Cardiac fibroblast (primary cell): Measurements from ENCODE around the gene SLC17A2.

ENCODE experiments used
- DNase-seq, 2 donors: peaks; one replicate each; pipeline versions ENCODE4 v3.0.0 to v3.0.0-alpha.2; 2010; ENCODE audit warnings: low read depth in 2 of 2
- H3K4me3 ChIP-seq, 2 donors: replicated peaks in 1 of 2; 1 replicate in 1 of 2; 2 replicates in 1 of 2; pipeline ENCODE4 v1.5.1; 2011; ENCODE audit warnings: low read depth in 2 of 2, low read length in 2 of 2, mild to moderate bottlenecking in 2 of 2, moderate library complexity in 1 of 2
- CTCF ChIP-seq: IDR thresholded peaks from one replicate; pipeline ENCODE4 v1.5.1; 2011; ENCODE audit warnings: low read depth, mild to moderate bottlenecking, low read length, inconsistent platforms

The SLC17A2 gene

GRCh38 chr6:25930532-25931410 is at the start of gene SLC17A2:
Gene SLC17A2, minus strand, starts transcription at chr6:25930691. Its CDS starts 4,895 bp downstream, at chr6:25925796.
- no peak within 1 kb of the TSS for H3K4me3 ChIP-seq
- no peak for DNase-seq
- no peak for TF ChIP-seq CTCF

GRCh38 chr6:25975923-25976560 is 45.6 kb upstream of the SLC17A2 start:
- no peak for DNase-seq
- H3K4me3 ChIP-seq = no peak overlapping the region
- TF ChIP-seq CTCF = no peak

GRCh38 chr6:25973923-25974555 is 43.5 kb upstream of the SLC17A2 start:
- no peak for DNase-seq
- no peak for TF ChIP-seq CTCF
- H3K4me3 ChIP-seq = no peak overlapping the region

GRCh38 chr6:25972902-25973301 is 42.4 kb upstream of the SLC17A2 start:
- H3K4me3 ChIP-seq = no peak overlapping the region
- TF ChIP-seq CTCF = no peak
- DNase-seq = no peak

- DNase-seq = no peak
- TF ChIP-seq CTCF = no peak
- H3K4me3 ChIP-seq = no peak overlapping the region
Measured at GRCh38 chr6:25972128-25972527, 41.6 kb upstream of the SLC17A2 start.

GRCh38 chr6:25971187-25971821 is 40.8 kb upstream of the SLC17A2 start:
- H3K4me3 ChIP-seq = no peak overlapping the region
- peak; percentile 96 for DNase-seq
- TF ChIP-seq CTCF = no peak
